ENCODE measurements around the gene MIEN1.
A peak's percentile ranks its signal among the peaks of the same experiment; 100 is the strongest.
"Not testable (repeated sequence)": the region's sequence is repeated elsewhere in the genome, so short reads cannot be mapped to it uniquely, and the experiment has no call there.

Gene MIEN1

DNA sequence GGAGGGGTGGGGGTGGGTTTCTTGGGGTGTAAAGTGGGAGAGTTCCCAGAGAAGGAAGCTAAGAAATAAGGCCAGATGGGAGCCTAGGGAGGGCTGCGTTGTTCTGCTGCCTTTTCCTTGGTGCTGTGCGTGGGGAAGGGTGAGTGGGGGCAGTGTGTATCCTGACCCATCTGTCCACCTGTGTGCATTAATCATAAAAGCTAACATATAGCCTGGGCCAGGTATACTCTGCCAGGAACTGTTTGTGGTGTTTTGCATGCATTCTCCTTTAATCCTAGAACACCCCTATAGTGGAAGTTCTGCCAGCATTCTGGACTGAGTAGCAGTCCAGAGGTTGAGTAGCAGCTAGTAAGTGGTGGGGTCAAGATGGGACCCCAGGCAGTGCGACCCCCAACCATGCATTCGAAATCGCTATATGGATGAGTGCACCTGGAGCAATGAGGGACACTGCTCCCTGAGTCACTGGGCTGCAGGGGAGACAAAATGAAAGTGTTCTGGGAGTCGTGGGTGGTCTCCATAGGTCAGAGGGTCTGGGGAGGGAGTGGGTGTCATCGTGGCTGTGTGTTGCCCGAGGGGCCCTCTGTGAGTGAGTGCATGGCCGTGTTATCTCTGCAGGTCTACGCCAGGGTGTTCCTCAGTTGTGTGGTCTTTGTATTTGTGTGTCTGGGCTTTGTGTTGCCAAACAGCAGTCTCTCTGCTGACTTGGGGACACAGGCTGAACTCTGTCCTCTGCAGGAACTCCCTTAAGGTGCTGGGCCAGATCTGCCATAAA, 29.1 kb downstream of the MIEN1 start:
- DNase-seq (ENCODE audit: low read depth in 2 of 3, low spot score in 1 of 3), result no peak

DNA sequence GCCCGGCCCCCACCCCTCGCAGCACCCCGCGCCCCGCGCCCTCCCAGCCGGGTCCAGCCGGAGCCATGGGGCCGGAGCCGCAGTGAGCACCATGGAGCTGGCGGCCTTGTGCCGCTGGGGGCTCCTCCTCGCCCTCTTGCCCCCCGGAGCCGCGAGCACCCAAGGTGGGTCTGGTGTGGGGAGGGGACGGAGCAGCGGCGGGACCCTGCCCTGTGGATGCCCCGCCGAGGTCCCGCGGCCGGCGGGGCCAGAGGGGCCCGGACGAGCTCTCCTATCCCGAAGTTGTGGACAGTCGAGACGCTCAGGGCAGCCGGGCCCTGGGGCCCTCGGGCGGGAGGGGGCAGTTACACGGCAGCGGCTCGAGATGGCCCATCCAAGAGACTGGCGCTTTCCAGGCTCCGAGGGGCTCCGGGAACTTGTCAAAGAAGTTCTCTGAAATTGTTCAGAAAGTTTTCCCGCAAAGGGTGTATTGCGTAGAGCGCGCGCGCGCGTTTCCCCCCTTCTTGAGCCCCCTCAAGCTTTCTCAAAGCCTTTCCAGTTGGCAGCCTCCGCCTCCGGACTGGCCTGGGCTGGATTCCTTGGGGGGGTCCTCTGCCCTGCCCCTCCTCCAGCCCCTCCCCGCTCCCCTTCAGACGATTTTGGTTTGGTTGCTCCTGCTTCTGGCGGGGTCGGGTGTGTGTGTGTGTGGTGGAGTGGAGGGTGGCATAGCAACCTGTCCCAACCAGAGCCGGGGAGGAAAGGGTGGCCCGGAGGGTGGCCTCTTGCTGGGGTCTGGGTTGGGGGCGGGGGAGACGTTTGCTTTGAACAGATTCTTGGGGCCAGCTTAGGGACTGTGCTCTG, 30.0 kb downstream of the MIEN1 start:
- DNase-seq (ENCODE audit: low read depth in 2 of 3, low spot score in 1 of 3), result no peak

GRCh38 chr17:39699818-39700147, 30.5 kb downstream of the MIEN1 start, which contains the start of gene ERBB2:
TSS of gene ERBB2 (plus strand) at chr17:39700064. CDS start at chr17:39700239, 175 bp downstream.
- no peak for DNase-seq (ENCODE audit: low read depth in 2 of 3, low spot score in 1 of 3)

DNA sequence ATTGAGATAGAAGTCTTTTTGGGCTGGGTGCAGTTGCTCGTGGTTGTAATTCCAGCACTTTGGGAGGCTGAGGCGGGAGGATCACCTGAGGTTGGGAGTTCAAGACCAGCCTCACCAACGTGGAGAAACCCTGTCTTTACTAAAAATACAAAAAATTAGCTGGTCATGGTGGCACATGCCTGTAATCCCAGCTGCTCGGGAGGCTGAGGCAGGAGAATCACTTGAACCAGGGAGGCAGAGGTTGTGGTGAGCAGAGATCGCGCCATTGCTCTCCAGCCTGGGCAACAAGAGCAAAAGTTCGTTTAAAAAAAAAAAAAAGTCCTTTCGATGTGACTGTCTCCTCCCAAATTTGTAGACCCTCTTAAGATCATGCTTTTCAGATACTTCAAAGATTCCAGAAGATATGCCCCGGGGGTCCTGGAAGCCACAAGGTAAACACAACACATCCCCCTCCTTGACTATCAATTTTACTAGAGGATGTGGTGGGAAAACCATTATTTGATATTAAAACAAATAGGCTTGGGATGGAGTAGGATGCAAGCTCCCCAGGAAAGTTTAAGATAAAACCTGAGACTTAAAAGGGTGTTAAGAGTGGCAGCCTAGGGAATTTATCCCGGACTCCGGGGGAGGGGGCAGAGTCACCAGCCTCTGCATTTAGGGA, 31.0 kb downstream of the MIEN1 start:
- DNase-seq (ENCODE audit: low read depth in 2 of 3, low spot score in 1 of 3), result not testable (repeated sequence)

- no peak for DNase-seq (ENCODE audit: low read depth in 2 of 3, low spot score in 1 of 3)
These were observed 32.4 kb downstream of the MIEN1 start for GRCh38 chr17:39697961-39698360.

DNA sequence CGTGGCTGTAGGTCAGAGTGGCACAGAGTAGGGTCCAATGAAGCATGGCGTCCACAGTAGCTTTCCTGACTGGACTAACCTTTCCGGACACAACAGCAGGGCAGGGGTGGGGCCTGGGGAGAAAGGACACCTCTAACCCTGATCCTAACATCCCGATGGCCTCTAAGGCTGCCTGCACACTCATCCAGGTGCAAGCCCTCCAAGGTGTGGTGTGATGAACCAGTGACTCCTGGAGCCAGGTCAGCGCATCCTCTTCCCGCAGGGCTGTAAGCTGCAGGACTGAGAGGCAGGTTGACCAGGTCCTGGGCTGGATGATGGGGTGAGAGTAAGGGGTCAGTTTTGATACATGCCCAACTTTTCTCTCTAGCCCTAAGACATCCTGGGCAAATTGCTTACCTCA, 33.6 kb downstream of the MIEN1 start:
- no peak for DNase-seq (ENCODE audit: low read depth in 2 of 3, low spot score in 1 of 3)

- no peak for DNase-seq (ENCODE audit: low read depth in 2 of 3, low spot score in 1 of 3)
These were observed 35.2 kb downstream of the MIEN1 start for GRCh38 chr17:39695089-39695474.

GRCh38 chr17:39694593-39694992, 35.7 kb downstream of the MIEN1 start:
- no peak for DNase-seq (ENCODE audit: low read depth in 2 of 3, low spot score in 1 of 3)

- no peak for DNase-seq (ENCODE audit: low read depth in 2 of 3, low spot score in 1 of 3)
These were observed 41.4 kb downstream of the MIEN1 start for GRCh38 chr17:39688945-39689344.

- DNase-seq (ENCODE audit: low read depth in 2 of 3, low spot score in 1 of 3), result no peak
These were observed 41.9 kb downstream of the MIEN1 start for GRCh38 chr17:39688475-39688835.

- peak; percentile 79 to 81 (median 79) for DNase-seq (ENCODE audit: low read depth in 2 of 3, low spot score in 1 of 3)
These were observed 42.5 kb downstream of the MIEN1 start, which contains the start of gene PGAP3 for GRCh38 chr17:39687546-39688474. TSS of gene PGAP3 (minus strand) at chr17:39688057. CDS start at chr17:39688014, 43 bp downstream.

GRCh38 chr17:39687101-39687545, 43.2 kb downstream of the MIEN1 start:
- no peak for DNase-seq (ENCODE audit: low read depth in 2 of 3, low spot score in 1 of 3)

DNA sequence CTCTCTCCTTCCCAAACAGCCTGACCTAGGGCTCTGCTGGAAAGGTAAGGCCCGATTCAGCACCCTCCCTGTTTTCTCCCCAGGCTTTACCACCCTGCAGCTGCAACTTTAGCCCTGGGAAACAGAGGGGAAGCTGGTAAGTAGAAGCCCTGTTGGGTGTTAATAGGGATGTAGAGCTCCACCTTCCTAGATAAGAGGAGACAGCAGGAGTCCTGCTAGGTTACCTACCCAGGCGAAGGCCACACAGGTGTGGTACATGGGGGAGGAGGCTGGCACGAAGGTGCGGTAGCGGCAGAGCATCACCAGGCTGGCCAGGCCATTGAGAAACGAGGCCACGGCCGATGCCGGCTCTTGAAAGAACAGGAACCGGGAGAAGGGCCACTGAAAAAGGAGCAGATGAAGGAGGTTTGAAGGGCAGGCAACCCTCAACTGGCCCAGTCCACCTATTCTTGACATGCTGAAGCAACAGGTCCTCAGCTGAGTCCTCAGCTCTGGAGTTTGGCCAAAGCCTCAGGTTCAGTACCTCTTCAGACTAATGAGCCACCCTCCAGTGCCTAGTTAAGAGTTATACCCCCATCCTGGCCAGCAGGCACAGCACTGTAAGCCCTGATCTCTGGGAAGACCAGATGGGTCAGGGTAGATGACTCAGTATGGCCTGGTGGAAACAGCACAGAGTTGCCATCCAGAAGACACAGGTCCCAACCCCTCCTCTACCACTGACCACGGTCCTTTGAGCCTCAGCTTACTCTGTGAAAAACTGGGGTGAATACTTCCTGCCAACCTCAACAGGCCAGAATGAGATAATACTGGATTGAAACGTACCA, 45.8 kb downstream of the MIEN1 start:
- no peak for DNase-seq (ENCODE audit: low read depth in 2 of 3, low spot score in 1 of 3)

DNA sequence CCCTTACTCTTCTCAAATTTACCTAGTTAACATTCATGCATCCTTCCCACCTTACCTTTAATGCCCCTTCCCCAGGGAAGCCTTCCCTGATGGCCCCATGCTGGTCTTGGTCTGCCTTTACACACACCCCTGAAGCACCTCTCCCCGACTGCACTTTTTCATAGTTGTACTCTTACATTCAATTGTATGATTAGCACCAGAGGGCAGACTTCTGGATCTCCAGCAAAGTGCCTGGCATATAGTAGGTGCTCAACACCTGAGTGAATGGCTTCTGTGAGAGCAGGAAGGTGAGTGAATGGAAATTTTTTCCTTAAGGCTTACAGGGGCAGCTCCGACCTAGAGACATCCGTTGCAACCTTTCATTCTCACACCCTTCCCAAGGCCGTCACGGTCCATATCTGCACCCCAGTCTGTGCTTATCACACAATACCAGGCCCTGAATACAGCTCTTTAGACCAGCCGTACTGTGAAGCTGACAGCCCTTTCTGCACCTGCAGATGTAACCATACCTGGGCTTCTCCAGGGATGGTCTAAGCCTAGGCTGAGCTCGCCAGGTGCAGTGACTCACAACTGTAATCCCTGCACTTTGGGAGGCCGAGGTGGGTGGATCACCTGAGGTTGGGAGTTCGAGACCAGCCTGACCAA, 46.9 kb downstream of the MIEN1 start:
- DNase-seq (ENCODE audit: low read depth in 2 of 3, low spot score in 1 of 3), result no peak

DNA sequence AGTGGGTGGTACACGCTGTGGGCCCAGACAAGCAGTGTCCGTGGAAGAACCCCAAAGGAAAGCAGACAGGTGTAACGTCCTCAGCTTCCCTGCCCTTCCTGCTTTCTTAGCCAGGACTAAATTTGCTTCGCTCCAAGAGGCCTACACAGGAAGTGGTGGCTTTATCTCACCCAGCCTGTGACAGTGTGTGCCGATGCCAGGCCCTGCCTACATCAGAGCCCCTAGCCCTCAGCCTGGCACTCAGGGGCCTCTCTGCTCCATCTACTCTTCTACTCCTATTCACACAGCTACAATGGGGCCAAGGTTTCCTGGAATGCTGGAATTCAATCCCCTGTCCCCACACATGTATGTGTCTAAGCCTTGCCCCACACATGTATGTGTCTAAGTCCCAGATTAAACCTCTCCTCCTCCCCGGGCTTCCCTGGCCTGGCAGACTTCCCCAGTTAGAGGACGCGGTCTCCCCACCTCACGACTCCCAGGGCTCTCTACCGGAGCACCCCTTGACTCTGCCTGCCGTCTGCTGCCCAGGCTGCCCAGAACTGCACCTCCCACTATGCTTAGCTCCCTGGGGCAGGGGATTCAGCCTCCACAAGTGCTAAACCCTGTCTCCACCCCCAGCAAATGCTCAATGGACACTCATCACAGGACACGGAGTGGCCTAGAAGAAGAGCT, 50.7 kb downstream of the MIEN1 start:
- no peak for DNase-seq (ENCODE audit: low read depth in 2 of 3, low spot score in 1 of 3)
